ENCODE results near the gene SEMA3D.
"Not testable (repeated sequence)": the region's sequence is repeated elsewhere in the genome, so short reads cannot be mapped to it uniquely, and the experiment has no call there.

Gene SEMA3D

DNA sequence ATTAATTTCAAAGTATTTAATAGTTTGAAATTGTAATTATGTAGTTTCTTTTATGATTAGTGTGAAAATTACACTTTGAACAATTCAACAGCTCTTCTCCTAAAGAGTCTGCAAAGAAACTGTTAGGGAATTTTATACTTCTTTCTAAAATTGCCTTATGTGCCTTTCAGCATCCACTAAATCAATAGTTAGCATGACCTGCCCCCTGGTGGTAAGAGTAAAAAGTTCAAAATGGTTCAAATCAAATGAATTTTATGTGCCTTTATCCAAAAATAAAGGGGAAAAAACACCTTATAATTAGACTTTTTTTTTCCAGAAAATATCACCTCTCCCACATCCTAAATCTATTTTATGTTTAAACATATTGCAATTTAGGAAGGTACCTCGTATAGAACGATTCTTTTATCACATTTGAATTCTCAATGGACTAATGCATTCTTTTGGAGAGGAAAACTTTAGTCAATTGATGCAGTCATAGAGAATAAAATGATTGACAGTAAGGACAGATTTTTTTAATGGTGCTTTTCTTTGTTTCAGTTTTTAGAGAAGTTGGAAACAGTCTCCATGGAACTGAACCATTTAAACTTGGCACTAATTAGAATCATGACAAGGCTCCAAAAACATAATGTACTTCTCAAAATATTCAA lies 163.7 kb downstream of the SEMA3D start:
- peak; percentile 3 to 22 for DNase-seq

- DNase-seq, result no peak
Observed at GRCh38 chr7:85022064-85022697, 164.7 kb downstream of the SEMA3D start.

GRCh38 chr7:85021101-85021704 lies 165.7 kb downstream of the SEMA3D start:
- DNase-seq, result no peak

DNA sequence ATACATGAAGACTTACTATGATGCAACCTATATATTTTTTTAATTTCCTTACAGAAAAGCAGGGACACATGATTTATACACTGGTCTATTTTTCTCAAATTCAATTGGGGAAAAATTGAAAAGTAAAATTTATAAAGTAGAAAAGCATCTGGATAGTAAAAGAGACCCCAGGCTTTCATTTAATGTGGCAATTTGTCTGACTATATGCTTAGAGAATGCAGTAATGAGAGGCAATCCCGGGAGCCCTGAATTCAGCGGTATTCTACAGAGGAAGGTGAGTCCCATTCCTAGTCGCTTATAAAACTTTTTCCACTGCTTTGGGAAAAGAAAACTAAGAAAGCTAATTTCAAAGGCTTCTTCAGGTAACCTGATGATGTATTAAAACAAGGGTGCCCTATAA lies 167.1 kb downstream of the SEMA3D start:
- DNase-seq, result no peak

- DNase-seq, result no peak
Observed at GRCh38 chr7:85019176-85019575, 167.7 kb downstream of the SEMA3D start.

DNA sequence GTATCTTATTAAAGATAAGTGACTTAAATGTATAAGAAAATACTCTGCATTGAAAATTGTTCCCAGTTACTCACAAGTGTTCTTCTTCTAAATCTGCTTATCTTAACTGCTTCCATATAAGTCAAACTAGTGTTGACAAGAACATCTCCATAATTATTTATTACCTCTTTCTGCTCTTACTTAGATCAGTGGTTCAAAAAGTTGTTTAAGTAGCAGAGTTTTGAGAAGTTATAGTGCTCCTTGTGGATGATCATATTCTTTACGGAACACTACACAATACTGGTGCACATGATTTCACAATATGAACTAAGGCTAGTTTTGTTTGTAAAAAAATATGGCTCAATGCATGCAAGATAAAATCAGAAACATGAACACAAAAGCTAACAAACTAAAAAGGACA lies 168.4 kb downstream of the SEMA3D start:
- DNase-seq, result no peak

DNA sequence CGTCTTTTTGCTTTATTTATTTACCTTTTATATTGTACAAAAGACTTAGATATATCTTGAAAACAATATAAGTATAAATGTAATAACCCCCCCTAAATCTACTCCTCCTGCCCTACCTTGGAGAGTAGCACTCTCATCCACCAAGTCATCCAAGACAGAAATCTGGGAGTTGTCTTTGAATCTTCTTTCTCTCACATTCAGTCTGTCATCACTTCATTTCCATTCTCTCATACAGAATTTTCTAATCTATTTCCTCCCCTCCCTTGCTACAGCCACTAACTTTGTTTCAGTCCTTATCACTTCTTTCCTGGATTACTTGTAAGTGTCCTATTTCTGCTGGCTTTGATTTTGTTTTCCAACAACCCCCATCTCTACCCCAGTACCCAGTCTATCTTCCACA lies 170.6 kb downstream of the SEMA3D start:
- no peak for DNase-seq

DNA sequence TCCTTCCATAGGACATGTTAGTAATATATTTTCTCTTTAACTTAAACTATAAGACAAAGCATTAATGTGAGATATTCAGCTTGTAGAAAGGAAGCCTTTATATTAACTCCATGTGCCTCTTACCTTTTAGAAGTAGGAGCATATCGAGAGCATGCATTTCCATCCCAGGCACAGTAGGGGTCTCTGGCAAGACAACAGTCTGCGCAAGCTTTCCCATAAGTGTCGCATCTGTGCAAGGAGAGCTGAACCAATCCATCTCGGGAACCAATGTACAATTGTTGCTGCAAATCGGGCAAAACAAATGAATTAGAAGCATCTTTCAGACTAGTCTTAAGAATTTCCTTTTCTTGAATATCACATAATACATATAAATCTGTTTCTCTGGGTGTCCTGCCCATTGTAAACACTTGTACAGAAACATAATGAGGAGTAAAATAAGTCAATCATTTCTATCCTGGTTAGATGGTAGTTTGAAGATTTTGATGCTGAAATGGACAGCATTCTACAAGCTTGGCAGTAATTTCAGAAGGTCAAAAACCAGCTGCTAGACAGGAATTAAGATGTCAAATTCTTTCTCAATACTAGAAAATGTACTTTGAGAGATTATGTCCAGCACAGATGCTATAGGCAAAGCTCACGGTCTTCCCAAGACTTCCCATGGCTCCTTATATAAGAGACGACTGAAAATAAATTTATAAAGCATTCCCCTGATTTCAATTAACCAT lies 171.8 kb downstream of the SEMA3D start:
- no peak for DNase-seq

GRCh38 chr7:85011127-85011526 lies 175.7 kb downstream of the SEMA3D start:
- no peak for DNase-seq

DNA sequence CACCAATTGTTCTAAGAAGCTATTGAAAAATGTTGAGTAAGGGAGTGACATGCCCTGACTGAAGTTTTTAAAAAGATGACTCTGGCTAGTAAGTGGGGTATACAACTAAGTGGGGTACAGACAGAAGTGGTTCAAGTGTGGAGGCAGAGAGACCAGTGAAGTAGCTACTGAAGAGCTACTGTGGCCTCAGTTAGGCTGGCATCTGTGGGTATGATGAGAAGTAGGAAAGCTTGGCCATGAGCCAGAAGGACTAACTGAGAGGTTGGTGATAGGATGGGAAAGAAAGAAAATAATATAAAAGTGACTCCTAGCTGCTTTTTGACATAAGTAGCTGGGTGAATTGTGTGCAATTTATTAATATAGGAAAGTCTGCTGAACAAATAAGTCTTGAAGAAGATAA lies 176.6 kb downstream of the SEMA3D start:
- no peak for DNase-seq

GRCh38 chr7:85006754-85007153 lies 180.1 kb downstream of the SEMA3D start:
- DNase-seq, result no peak

- DNase-seq, result no peak
Observed at GRCh38 chr7:85004402-85004801, 182.5 kb downstream of the SEMA3D start.

DNA sequence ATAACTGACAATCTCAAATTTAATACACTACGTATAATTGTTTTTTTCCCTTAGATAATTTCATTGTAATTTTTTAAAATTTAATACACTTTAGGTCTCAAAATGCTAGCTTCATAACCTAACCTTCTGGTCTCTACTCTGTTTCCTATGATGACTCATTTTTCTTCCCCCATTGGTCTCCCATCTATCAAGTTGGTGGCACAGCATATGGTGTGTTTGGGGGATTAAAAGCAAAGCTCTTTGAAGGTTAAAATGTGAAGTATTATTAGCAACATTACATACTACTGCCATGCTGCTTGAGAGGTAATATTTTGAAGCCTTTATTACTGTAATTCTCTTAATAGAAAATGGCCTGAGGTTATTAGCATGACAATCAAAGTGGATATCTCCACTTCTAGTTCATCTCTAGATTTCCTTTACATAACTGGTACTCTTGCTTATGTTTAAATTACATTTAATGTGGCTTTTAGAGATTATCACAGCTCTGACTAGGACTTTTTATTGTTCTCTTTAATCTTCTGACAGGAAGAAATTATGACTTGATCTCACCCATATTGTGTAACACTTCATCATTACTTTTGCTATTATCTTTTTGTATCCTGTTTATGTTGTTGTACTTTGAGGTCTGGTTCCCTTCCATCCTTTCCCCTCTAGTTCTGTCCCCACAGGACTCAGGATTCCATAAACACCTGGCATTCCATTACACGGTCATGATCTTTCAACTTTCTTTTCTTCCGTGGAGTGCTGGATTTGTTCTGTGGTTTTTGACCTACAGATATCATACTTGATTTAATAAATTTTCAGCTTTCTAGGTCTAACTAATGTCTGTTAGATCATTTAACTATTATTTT lies 185.1 kb downstream of the SEMA3D start:
- DNase-seq, result no peak

DNA sequence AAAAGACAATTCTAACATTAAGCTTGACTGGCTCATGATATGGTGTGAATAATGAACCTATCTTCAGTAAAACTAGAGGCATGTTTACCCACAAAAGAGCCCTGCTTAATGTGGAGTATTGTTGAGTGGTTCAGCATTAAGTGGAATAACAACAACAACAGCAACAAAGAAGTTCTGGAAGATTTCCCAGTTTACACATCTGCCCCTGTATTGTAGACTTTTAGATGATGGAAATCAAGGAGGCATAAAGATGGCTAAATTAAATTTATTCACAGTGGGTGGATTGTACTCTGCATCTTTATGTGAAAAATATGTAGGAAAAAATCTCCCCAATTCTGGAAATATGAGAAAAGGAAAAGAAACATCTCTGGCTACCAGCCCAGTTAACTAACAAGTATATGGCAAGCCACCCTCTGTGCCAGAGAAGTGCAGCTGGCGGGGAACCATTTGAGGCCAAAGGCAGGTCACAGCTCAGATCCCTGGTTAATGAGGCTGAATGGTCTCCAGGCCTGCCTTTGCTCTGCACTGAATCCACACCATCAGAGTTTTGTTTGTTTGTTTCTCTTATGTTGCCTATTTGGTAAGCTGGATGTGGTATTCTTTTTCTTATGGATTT lies 186.0 kb downstream of the SEMA3D start:
- DNase-seq, result no peak

- DNase-seq, result no peak
Observed at GRCh38 chr7:84999450-84999849, 187.4 kb downstream of the SEMA3D start.

GRCh38 chr7:84998665-84999064 lies 188.2 kb downstream of the SEMA3D start:
- DNase-seq, result no peak

DNA sequence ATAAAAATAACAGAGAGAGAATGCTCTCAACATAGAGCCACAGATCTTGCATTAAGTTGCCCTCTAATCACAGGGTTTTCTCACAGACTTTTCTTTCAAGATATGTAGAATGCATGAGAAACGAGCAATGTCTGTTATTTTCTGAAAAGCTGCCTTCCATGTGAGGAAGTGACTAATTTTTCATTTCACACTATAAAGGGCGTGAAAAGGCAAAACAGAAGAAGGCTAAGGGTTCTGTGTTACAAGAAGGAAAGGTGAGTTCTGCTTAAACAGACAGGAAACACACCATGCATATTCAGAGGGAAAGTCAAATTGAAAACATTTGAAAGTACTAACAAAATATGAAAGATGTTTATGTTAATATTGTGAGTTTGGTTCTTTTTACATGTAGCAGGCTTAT lies 189.2 kb downstream of the SEMA3D start:
- no peak for DNase-seq

DNA sequence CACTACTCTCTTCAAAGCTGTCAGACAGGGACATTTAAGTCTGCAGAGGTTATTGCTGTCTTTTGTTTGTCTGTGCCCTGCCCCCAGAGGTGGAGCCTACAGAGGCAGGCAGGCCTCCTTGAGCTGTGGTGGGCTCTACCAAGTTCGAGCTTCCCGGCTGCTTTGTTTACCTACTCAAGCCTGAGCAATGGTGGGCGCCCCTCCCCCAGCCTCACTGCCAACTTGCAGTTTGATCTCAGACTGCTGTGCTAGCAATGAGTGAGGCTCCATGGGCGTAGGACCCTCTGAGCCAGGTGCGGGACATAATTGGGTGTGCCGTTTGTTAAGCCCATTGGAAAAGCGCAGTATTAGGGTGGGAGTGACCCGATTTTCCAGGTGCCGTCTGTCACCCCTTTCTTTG lies 193.9 kb downstream of the SEMA3D start:
- not testable (repeated sequence) for DNase-seq

DNA sequence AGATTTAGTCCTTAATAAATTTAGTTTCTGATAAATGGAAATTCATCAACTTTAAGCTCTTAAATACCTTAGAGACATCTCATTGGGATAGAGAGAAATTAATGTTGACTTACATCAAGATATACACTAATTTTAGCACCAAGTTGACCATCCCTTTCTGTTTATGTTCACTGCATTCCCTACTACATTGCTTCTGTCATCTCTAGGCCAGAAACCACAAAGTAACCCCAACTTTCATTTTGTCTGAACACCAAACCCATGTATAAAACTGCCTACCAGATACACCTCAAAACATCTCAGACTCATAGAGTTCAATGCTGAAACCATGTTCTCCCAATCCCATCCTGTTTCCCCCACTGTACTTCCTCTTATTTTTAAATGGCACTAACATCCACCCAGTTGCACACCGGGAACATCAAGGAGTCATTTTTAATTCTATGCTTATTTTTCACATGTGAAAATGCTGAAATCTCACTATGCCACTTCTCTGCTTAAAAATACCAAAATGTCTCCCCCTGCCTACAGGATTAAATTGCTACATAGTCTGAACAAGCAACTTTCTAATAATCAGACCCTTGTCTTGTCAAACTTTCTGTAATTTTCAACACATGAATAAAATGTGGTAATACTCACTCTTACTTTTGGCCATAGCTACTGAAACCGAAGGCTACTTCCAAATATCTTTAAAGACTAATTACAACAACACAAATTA lies 201.6 kb downstream of the SEMA3D start:
- no peak for DNase-seq

GRCh38 chr7:84982199-84982598 lies 204.7 kb downstream of the SEMA3D start:
- DNase-seq, result no peak

GRCh38 chr7:84981055-84981976 lies 205.5 kb downstream of the SEMA3D start:
- no peak for DNase-seq
